ENCODE data around the gene SLC16A11.

Gene SLC16A11

DNA sequence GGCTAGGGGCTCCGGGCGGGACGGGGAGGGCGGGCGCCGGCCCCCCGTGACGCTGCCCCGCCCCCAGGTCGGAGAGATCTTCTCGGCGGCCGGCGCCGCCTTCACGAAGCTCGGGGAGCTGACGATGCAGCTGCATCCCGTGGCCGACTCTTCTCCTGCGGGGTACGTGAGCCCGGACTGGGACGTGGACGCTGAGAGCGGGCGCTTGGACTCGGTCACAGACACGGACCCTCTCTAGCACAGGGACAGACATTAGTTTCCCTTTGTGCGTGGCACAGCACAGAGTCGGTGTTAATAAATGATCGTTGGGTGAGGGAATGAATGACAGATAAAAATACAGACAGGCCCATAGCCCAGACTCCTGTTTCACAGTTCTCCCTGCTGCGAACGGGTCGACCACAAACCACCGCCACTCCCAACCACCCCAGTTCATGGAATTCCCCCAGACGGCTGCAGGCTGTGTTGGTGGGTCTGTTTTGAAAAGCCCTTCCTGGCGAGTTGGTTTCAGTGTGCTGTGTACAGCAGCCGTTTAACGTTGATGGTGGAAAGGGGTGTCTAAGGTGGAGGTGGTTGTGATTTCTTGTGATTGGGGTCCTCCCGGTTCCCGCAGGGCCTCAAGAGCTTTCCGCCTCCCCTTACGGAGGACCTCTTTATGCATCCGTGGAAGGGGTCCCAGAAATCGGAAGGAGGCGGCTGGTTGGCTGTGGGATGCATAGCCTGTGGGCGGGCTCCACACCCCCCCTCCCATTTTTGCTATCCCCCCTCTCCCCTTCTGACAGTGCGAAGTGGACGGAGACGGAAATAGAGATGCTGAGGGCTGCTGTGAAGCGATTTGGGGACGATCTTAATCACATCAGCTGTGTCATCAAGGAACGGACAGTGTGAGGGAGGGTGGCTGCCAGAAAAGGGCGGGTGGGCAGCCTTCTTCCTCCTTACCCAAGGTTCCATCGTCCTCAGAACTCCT, 28.6 kb downstream of the SLC16A11 start:
- DNase-seq = peak; percentile 56 to 58
- peak; percentile 49 for TF ChIP-seq POLR2A (IDR thresholded peaks at IDR 0.05; ENCODE audit: low read length)
- TF ChIP-seq GATA1 (IDR thresholded peaks at IDR 0.05; ENCODE audit: low read depth, low read length) = no peak

DNA sequence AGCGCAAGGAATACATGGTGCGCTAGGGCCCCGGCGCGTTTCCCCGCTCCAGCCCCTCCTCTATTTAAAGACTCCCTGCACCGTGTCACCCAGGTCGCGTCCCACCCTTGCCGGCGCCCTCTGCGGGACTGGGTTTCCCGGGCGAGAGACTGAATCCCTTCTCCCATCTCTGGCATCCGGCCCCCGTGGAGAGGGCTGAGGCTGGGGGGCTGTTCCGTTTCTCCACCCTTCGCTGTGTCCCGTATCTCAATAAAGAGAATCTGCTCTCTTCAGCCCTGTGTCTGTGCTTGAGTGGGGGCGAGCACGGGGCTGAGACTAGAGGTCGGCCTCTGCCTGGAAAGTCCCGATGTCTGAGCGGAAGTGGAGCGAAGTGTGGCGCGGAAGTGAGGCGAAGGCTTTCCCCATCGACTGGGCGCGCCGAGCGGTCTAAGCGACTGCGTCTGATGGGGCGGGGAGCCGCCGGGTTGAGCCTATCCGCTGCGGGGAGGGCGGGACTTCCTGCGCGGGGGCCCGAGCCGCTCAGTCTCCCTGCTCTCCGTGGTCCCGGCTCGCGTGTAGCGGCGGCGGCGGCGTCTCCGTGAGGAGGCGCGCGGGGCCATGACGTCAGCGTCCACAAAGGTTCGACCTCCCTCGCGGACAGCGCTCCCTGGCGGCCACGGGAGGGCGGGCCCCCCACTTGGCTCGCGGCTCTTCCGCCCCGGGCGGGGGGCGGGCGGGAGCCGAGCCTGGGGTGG, 29.5 kb downstream of the SLC16A11 start:
- TF ChIP-seq POLR2A (IDR thresholded peaks at IDR 0.05; ENCODE audit: low read length) (peak; percentile 87), GATA1 (IDR thresholded peaks at IDR 0.05; ENCODE audit: low read depth, low read length) (no peak)
- peak; percentile 98 to 99 for DNase-seq

DNA sequence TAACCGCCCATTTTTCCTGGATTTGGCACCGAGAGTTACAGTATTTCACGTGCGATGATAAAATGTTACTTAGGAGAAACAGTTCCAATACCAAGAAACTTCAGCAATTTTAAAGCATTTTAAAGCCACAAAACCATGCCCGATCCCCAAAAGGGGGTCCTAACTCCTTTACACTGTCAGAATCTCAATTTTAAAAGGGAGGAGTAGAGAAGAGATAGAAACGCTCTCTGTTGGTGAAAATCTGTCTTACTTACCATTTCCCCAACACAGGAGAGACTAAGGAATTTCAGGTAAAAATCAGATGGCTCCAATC, 32.0 kb downstream of the SLC16A11 start:
- DNase-seq = no peak
- no peak for TF ChIP-seq GATA1 (IDR thresholded peaks at IDR 0.05; ENCODE audit: low read depth, low read length)
- no peak for TF ChIP-seq POLR2A (IDR thresholded peaks at IDR 0.05; ENCODE audit: low read length)

DNA sequence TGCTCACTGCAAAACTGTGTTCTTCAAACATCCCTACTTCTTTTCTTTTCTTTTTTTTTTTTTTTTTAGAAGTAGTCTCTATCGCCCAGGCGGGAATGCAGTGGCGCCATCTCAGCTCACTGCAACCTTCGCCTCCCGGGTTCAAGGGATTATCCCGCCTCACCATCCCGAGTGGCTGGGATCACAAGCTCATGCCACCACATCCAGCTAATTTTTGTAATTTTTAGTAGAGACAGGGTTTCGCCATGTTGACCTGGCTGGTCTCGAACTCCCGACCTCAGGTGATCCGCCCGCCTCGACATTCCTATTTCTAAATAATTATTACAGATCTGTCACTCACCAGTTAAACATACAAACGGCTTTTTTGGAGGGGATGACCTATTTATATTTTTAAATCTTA, 32.5 kb downstream of the SLC16A11 start:
- TF ChIP-seq POLR2A (IDR thresholded peaks at IDR 0.05; ENCODE audit: low read length) = no peak
- TF ChIP-seq GATA1 (IDR thresholded peaks at IDR 0.05; ENCODE audit: low read depth, low read length) = no peak
- no peak for DNase-seq

DNA sequence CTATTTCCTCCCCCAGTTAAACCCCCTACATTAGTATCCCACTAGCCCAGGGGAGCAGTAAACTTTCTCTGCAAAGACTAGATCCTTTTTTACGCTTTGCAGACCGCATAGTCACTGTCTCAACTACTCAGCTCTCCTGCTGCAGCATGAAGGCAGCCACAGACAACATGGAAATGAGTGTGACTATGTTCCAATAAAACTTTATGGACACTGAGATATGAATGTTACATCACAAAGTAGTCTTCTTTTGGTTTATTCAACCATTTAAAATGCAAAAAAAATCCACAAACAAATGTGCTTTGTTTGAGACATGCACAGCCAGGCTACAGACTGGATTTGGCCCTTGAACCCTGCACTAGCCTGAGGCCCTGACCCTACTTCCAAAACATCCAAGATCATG, 33.4 kb downstream of the SLC16A11 start:
- TF ChIP-seq POLR2A (IDR thresholded peaks at IDR 0.05; ENCODE audit: low read length) = no peak
- TF ChIP-seq GATA1 (IDR thresholded peaks at IDR 0.05; ENCODE audit: low read depth, low read length) = no peak
- no peak for DNase-seq

DNA sequence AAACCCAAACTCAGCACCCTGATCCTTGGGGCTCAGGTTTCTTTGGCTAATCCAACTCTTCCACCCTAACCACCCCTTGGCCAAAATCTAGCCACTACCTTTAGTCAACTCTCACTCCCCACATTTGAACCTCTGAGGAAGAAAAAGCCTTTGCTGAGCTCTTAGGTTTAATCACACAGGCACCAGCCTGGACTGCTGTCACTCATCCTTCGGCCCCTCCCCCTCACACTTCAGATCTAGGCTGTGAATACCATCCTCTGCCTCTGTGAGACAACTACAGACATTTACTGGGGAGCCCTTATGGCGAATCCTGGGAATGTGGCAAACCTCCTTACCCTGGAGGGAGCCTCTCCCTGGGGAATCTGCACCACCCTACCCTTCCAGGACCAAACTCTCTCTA, 36.7 kb downstream of the SLC16A11 start:
- DNase-seq = no peak
- no peak for TF ChIP-seq POLR2A (IDR thresholded peaks at IDR 0.05; ENCODE audit: low read length)
- no peak for TF ChIP-seq GATA1 (IDR thresholded peaks at IDR 0.05; ENCODE audit: low read depth, low read length)

DNA sequence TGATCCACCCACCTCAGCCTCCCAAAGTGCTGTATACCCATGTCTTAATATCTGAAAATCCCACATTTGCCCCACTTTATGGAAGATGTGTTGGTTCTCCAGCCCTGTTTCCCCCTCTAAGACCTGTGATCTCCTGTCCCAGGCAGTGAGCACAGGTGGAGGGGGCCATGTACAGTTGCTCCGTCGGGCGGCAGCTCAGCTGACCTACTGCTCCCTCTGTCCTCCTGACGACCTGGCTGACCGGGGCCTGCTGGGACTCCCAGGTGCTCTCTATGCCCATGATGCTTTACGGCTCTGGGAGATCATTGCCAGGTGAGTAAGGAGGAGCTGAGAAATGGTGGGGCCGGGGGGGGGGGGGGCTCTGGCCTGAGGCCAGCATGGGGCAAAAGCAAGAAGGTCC, 38.2 kb downstream of the SLC16A11 start:
- no peak for DNase-seq
- TF ChIP-seq GATA1 (IDR thresholded peaks at IDR 0.05; ENCODE audit: low read depth, low read length) (no peak), POLR2A (IDR thresholded peaks at IDR 0.05; ENCODE audit: low read length) (no peak)

DNA sequence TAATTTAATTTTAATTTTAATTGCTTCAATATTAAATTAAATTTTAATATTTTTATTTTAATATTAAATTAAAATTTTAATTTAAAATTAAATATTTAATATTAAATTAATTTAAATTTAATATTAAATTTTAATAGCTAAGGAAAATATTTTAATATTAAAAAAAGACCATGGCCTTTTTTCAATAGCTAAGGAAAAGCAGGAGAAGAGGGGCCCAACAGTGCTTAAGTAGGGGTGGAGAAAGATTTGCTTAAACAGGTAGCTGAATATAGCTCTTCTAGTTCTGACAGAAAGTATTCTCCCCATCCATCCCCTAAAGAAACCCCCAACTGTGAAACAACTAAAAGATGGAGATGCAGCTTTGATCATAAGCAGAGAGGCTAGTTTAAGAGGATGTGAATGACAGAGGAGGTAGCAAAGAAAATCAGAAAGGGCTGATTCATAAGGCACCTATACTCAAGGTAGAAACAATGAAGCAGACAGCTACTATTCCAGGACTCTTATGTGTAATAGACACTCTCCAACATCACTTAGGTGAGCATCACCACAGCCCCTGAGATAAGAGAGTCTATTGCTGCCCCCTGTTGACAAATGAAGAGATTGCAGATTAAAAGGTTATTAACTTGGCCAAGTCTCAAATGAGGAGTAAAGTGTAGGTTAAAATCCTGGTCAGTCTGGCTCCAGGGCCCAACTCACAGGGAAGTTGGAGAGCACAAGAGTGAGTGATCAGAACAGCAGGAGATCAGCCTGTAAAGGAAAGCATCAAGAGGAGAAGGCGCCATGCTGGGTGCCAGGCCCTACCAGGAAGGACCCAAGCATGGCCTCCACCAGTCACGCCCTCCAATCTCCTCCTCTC, 39.3 kb downstream of the SLC16A11 start:
- TF ChIP-seq POLR2A (IDR thresholded peaks at IDR 0.05; ENCODE audit: low read length) (no peak), GATA1 (IDR thresholded peaks at IDR 0.05; ENCODE audit: low read depth, low read length) (no peak)
- peak; percentile 77 to 87 for DNase-seq

DNA sequence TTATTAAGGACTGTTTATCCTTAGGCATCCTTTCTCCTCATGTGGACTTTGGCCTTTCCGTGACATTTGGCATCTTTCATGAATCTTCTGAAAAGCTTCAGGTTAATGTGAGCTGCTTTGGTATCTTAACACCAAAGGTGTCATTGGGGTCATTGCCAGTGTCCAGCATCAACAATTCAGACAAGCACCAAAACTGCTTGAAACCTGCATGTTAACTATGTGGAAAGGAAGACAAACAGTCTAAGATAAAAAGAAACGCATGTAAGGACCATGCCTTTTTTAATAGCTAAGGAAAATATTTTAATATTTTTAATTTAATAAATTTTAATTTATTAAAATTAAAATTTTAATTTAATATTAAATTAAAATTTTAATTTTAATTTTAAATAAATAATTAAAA, 40.1 kb downstream of the SLC16A11 start:
- TF ChIP-seq GATA1 (IDR thresholded peaks at IDR 0.05; ENCODE audit: low read depth, low read length) (no peak), POLR2A (IDR thresholded peaks at IDR 0.05; ENCODE audit: low read length) (no peak)
- DNase-seq = no peak

DNA sequence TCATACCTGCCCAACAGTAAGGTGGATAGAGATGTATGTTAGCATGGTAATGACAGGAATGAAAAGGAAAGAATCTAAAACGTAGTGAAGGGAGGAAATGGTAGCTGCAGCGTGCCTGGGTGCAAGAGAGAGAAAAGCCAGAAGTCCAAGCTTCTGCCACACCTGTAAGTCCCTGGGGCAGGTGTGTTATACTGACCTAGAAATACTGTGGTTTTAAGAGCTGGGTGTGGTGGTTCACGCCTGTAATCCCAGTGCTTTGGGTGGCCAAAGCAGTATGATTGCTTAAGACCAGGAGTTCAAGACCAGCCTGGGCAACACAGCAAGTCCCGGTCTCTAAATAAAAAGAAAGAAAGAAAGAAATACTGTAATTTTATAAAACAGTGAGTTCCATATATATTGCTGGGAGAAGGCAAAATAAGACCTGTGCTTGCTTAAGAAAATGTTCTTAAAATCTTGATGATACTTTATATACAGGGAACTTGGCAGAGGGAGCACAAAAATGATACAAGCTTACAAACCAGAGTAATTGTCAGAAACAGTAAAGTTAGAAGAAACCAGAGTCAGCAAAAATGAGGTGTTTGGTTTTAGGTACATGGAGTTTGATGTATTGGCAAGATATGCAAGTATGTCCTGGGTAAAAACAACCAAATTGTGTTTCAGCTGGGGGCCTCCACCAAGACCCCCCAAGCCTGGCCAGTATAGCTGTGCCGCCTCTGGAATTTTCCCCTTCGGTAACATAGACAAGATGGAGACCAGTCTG, 41.4 kb downstream of the SLC16A11 start:
- DNase-seq = no peak
- TF ChIP-seq POLR2A (IDR thresholded peaks at IDR 0.05; ENCODE audit: low read length) = no peak
- TF ChIP-seq GATA1 (IDR thresholded peaks at IDR 0.05; ENCODE audit: low read depth, low read length) = no peak

DNA sequence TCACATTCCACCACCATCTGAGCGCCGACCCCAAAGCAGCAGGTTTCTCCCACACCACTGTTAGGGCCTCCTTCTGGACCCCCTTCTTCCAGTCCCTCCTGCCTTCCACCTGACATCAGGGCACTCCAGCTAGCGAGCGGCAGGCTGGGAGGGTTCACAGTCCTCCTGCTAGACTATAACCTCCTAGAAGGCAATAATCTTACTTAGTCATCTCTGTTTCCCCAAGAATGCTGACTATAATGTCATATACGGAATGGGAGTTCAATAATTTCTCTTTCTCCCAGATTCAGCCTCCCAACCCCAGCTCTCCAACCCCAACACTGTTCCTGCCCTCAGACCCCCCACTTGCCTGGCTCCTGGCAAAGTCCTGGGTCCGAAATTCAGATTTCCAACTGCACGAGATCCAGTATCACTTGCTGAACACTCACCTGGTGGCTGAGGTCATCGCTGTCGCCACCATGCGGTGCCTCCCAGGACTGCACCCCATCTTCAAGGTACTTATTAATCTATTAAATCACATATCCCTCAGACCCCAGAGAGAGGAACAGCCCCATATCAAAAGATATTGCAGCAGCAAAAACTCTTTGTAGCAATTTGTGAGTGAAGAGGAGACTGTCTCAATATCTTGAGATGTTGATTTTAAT, 42.5 kb downstream of the SLC16A11 start:
- peak; percentile 50 to 75 for DNase-seq
- TF ChIP-seq POLR2A (IDR thresholded peaks at IDR 0.05; ENCODE audit: low read length) (no peak), GATA1 (IDR thresholded peaks at IDR 0.05; ENCODE audit: low read depth, low read length) (no peak)

DNA sequence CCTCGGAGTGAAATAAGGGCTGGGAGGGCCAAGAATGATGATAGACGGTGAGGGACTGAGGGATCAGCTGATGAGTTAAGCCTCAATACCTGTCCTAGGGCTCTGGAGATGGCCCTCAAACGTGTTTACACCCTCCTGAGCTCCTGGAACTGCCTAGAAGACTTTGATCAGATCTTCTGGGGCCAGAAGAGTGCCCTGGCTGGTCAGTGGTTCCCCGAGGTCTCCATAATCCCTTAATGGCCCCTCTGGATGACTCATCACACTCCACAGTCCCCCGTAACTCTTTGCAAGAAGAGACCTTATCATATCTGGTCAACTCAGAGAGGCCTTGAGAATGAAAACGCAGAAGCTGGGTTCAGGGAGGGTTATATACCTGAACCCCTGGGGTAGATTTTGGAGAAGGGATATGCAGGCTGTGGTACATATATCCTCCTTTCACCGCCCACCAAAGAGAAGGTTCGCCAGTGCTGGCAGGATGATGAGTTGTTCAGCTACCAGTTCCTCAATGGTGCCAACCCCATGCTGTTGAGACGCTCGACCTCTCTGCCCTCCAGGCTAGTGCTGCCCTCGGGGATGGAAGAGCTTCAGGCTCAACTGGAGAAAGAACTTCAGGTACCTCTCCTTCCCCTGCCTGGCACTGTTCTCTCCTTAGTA, 44.9 kb downstream of the SLC16A11 start:
- peak; percentile 72 to 80 for DNase-seq
- TF ChIP-seq GATA1 (IDR thresholded peaks at IDR 0.05; ENCODE audit: low read depth, low read length) (no peak), POLR2A (IDR thresholded peaks at IDR 0.05; ENCODE audit: low read length) (no peak)

Measured in erythroblast (primary cell).